Trophoblast cell (in vitro differentiated cells and primary cell): Measurements from ENCODE around the gene RGS3.
"Not testable (repeated sequence)": the region's sequence is repeated elsewhere in the genome, so short reads cannot be mapped to it uniquely, and the experiment has no call there.

Experiments used
- DNase-seq, 2 donors: peaks; one replicate each; pipeline ENCODE4 v3.0.0-alpha.2; 2016
- H2AFZ ChIP-seq: 2 replicates; pipeline ENCODE4 v1.6.1; 2013; ENCODE audit warnings: low read length, moderate library complexity, mild to moderate bottlenecking; ENCODE audit not compliant: insufficient read depth, poor library complexity
- H2AK5ac ChIP-seq: 2 replicates; pipeline ENCODE4 v1.6.1; 2013; ENCODE audit warnings: mild to moderate bottlenecking, low read length
- H2BK120ac ChIP-seq: 2 replicates; pipeline ENCODE4 v1.6.1; 2013; ENCODE audit warnings: low read length, mild to moderate bottlenecking, moderate library complexity; ENCODE audit not compliant: insufficient read depth, poor library complexity
- H2BK12ac ChIP-seq: 2 replicates; pipeline ENCODE4 v1.6.1; 2013; ENCODE audit warnings: mild to moderate bottlenecking, low read length, moderate library complexity
- H2BK5ac ChIP-seq: 2 replicates; pipeline ENCODE4 v1.6.1; 2013; ENCODE audit warnings: low read length, low read depth, moderate library complexity, mild to moderate bottlenecking; ENCODE audit not compliant: poor library complexity
- H3K14ac ChIP-seq: 2 replicates; pipeline ENCODE4 v1.6.1; 2013; ENCODE audit warnings: mild to moderate bottlenecking, low read length
- H3K18ac ChIP-seq: 2 replicates; pipeline ENCODE4 v1.6.1; 2013; ENCODE audit warnings: mild to moderate bottlenecking, low read length
- H3K23ac ChIP-seq: 2 replicates; pipeline ENCODE4 v1.6.1; 2013; ENCODE audit warnings: low read length
- H3K27ac ChIP-seq: 2 replicates; pipeline ENCODE4 v1.5.1; 2013; ENCODE audit warnings: low read depth, mild to moderate bottlenecking, inconsistent platforms, low read length, moderate library complexity
- H3K27me3 ChIP-seq: 2 replicates; pipeline ENCODE4 v1.6.1; 2013; ENCODE audit warnings: inconsistent platforms, mild to moderate bottlenecking, low read length, moderate library complexity; ENCODE audit not compliant: insufficient read depth
- H3K36me3 ChIP-seq, 2 experiments: 1 replicate in 1 of 2; 2 replicates in 1 of 2; pipeline ENCODE4 v1.6.1; 2013; ENCODE audit warnings: low read length in 2 of 2, mild to moderate bottlenecking in 2 of 2, moderate library complexity in 1 of 2; ENCODE audit not compliant: insufficient read depth in 2 of 2, control insufficient read depth in 1 of 2
- H3K4ac ChIP-seq: 2 replicates; pipeline ENCODE4 v1.6.1; 2013; ENCODE audit warnings: low read depth, mild to moderate bottlenecking, low read length, moderate library complexity
- H3K4me1 ChIP-seq, 2 experiments: 1 replicate in 1 of 2; 2 replicates in 1 of 2; pipeline ENCODE4 v1.6.1; 2013; ENCODE audit warnings: low read length in 2 of 2, mild to moderate bottlenecking in 2 of 2, moderate library complexity in 1 of 2; ENCODE audit not compliant: insufficient read depth in 2 of 2, control insufficient read depth in 1 of 2
- H3K4me2 ChIP-seq: 2 replicates; pipeline ENCODE4 v1.6.1; 2013; ENCODE audit warnings: inconsistent platforms, mild to moderate bottlenecking, low read length, moderate library complexity
- H3K4me3 ChIP-seq: 2 replicates; pipeline ENCODE4 v1.5.1; 2013; ENCODE audit warnings: mild to moderate bottlenecking, low read depth, low read length, inconsistent platforms
- H3K79me1 ChIP-seq: one replicate; pipeline ENCODE4 v1.6.1; 2013; ENCODE audit warnings: low read length
- H3K79me2 ChIP-seq: 2 replicates; pipeline ENCODE4 v1.6.1; 2013; ENCODE audit warnings: low read length, mild to moderate bottlenecking; ENCODE audit not compliant: control insufficient read depth, insufficient read depth, poor library complexity
- H3K9ac ChIP-seq: 2 replicates; pipeline ENCODE4 v1.6.1; 2013; ENCODE audit warnings: mild to moderate bottlenecking, low read length
- H3K9me3 ChIP-seq: 2 replicates; pipeline ENCODE4 v1.6.1; 2013; ENCODE audit warnings: low read depth, mild to moderate bottlenecking, control low read depth, inconsistent platforms, low read length; ENCODE audit not compliant: insufficient read depth
- H4K12ac ChIP-seq: 2 replicates; pipeline ENCODE4 v1.6.1; 2013; ENCODE audit warnings: low read depth, mild to moderate bottlenecking, low read length, moderate library complexity
- H4K8ac ChIP-seq: 2 replicates; pipeline ENCODE4 v1.6.1; 2013; ENCODE audit warnings: low read depth, mild to moderate bottlenecking, low read length, moderate library complexity
- H4K91ac ChIP-seq: one replicate; pipeline ENCODE4 v1.6.1; 2013; ENCODE audit warnings: low read depth, mild to moderate bottlenecking, low read length, moderate library complexity
- WGBS: extraction: QIAGEN DNeasy Blood & Tissue Kit; methylation state at CpG from one replicate; pipeline ENCODE4 v1.1.7; 2013; ENCODE audit warnings: missing lambda C conversion rate; ENCODE audit not compliant: insufficient read length, insufficient coverage; ENCODE audit errors: extremely low coverage; 5-methylcytosine and 5-hydroxymethylcytosine counted together

The RGS3 gene

DNA sequence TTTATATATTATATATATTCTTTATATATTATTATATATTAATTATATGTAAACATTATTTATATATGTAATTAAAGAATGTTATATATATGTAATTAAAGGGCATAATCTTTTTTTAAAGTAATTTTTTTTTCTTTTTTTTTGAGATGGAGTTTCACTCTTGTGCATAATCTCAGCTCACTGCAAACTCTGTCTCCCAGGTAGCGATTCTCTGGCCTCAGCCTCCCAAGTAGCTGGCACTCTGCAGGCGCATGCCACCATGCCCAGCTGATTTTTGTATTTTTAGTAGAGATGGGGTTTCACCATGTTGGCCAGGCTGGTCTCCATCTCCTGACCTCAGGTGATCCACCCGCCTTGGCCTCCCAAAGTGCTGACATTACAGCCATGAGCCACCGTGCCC lies 27.6 kb downstream of the RGS3 start:
- H2BK5ac ChIP-seq, H3K23ac ChIP-seq, H3K36me3 ChIP-seq, H3K4me3 ChIP-seq, H3K27me3 ChIP-seq, H3K4me2 ChIP-seq, H2BK12ac ChIP-seq, H3K4me1 ChIP-seq, H3K79me1 ChIP-seq, H3K14ac ChIP-seq, H4K91ac ChIP-seq, H3K18ac ChIP-seq, H3K27ac ChIP-seq, H3K79me2 ChIP-seq, H3K4ac ChIP-seq, H2BK120ac ChIP-seq, H4K8ac ChIP-seq, H4K12ac ChIP-seq, H2AK5ac ChIP-seq, H2AFZ ChIP-seq, H3K9ac ChIP-seq, DNase-seq, H3K9me3 ChIP-seq: not testable (repeated sequence)
- WGBS: no CpG with 5 or more reads among the region's 4 CpGs

DNA sequence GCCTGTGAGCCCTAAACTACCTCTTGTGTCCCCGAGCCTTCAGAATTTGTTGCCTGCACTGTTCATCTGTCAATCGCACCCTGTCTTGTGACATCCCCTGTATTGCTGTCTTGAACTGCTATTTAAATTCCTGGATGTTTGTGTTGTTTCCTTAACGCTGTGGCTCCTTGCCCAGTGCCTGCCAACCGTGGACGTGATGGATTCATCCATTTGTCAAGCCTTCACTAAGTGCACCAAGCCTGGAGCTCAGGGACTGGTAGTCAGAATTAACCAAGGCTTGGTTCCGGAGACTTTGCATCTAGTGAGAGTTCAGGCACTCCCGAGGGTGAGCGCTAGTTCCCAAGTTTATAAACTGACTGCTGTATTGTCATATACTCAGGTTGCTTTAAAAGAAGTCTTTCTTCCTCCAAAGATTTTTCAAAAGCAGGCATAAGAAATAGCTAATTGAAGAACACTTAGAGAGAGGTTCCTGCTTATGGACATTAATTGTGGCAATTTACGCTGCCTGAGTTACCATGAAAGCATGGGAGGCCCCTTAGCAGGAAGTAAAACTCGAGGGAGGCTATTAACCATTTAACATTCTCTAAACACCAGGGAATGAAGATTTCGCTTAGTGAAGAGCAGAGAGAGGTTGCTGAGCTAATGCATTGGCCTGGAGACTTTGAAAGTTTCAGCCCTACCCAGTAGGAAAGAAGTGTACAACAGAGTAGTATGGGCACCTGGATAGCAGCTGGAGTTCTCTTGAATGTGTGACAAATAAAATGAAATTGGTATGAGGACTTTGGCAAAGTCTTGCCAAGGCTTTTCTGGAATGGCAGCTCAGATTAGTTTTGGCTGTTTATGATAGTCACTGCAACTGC lies 29.0 kb downstream of the RGS3 start:
- Histone ChIP-seq H3K4me3 (no peak overlapping the region), H3K23ac (no peak overlapping the region), H2AK5ac (no peak overlapping the region), H2AFZ (no peak overlapping the region), H2BK120ac (no peak overlapping the region), H3K9me3 (no peaks in the 10 kb centered on the region), H2BK12ac (no peak overlapping the region), H3K4ac (no peak overlapping the region), H3K27ac (no peak overlapping the region), H3K9ac (no peak overlapping the region), H3K14ac (no peak overlapping the region), H3K36me3 (peaks cover 0 to 4% of the 10 kb centered on the region in 2 experiments), H3K79me1 (no peaks in the 10 kb centered on the region), H4K8ac (no peak overlapping the region), H3K4me1 (peaks cover 0 to 5% of the 10 kb centered on the region in 2 experiments), H3K4me2 (no peak overlapping the region), H2BK5ac (no peak overlapping the region), H4K12ac (no peak overlapping the region), H4K91ac (no peak overlapping the region), H3K18ac (no peak overlapping the region), H3K27me3 (no peaks in the 10 kb centered on the region), H3K79me2 (no peaks in the 10 kb centered on the region)
- DNase-seq: no peak
- no CpG with 5 or more reads among the region's 11 CpGs for WGBS

DNA sequence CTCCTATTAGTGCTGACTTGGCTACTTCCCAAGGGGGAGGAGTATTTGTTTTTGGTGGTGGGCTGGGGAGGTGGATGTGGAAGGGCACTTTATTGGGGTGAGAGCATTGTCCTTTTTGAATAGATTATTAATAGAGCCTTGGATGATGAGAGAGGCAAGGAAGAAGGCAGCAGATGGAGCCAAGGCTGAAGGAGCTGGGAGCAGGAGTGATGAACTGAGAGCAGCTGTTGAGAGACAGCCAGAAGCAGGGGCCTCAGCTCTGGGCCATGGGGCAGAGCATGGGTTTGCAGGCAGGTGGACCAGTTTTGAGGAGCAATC lies 29.6 kb downstream of the RGS3 start:
- no peak overlapping the region for H4K12ac ChIP-seq
- H3K14ac ChIP-seq: no peak overlapping the region
- H3K79me2 ChIP-seq: no peaks in the 10 kb centered on the region
- H3K27me3 ChIP-seq: no peaks in the 10 kb centered on the region
- H2AFZ ChIP-seq: no peak overlapping the region
- H3K27ac ChIP-seq: no peak overlapping the region
- no peak overlapping the region for H3K4me2 ChIP-seq
- H3K4me3 ChIP-seq: no peak overlapping the region
- no peak overlapping the region for H3K18ac ChIP-seq
- no peak for DNase-seq
- H2BK12ac ChIP-seq: no peak overlapping the region
- no peak overlapping the region for H2BK120ac ChIP-seq
- no peak overlapping the region for H3K4ac ChIP-seq
- H3K79me1 ChIP-seq: peaks cover 1% of the 10 kb centered on the region
- H3K9me3 ChIP-seq: no peaks in the 10 kb centered on the region
- H2AK5ac ChIP-seq: no peak overlapping the region
- peaks cover 0 to 2% of the 10 kb centered on the region in 2 experiments for H3K4me1 ChIP-seq
- H3K36me3 ChIP-seq: peaks cover 2 to 4% of the 10 kb centered on the region in 2 experiments
- H3K23ac ChIP-seq: no peak overlapping the region
- no peak overlapping the region for H2BK5ac ChIP-seq
- H4K8ac ChIP-seq: no peak overlapping the region
- no peak overlapping the region for H4K91ac ChIP-seq
- H3K9ac ChIP-seq: no peak overlapping the region

DNA sequence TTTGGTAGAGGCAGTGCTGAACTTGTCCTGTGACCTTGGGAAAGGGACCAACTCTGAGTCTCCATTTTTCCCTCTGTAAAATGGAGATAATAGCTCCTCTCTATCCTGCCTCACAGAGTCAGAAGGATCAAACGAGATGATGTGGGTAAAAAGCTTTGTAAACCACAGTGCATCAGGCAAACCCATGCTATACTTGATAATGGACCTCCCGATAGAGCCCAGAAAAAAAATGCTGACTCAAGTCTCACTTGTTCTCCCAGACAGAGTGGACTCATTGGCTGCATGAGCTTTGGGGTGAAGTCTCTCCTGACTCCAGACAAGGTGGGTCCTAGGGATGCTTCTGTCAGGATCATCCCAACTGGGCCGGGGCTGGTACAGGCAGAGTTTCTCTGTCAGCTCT lies 32.0 kb downstream of the RGS3 start:
- Histone ChIP-seq H3K36me3 (peaks cover 4% of the 10 kb centered on the region in 2 experiments), H3K18ac (no peak overlapping the region), H2AK5ac (no peak overlapping the region), H3K79me1 (peaks cover 2% of the 10 kb centered on the region), H2BK5ac (no peak overlapping the region), H3K27ac (no peak overlapping the region), H2BK12ac (no peak overlapping the region), H2AFZ (no peak overlapping the region), H3K4me1 (peaks cover 0 to 2% of the 10 kb centered on the region in 2 experiments), H4K12ac (no peak overlapping the region), H3K9me3 (no peaks in the 10 kb centered on the region), H4K91ac (no peak overlapping the region), H3K23ac (no peak overlapping the region), H3K79me2 (no peaks in the 10 kb centered on the region), H3K4ac (no peak overlapping the region), H2BK120ac (no peak overlapping the region), H3K4me3 (no peak overlapping the region), H4K8ac (no peak overlapping the region), H3K4me2 (no peak overlapping the region), H3K27me3 (no peaks in the 10 kb centered on the region), H3K9ac (no peak overlapping the region), H3K14ac (no peak overlapping the region)
- no peak for DNase-seq
- WGBS: no CpG with 5 or more reads among the region's 3 CpGs
